ENCODE results near the gene CADM1.

Gene CADM1

DNA sequence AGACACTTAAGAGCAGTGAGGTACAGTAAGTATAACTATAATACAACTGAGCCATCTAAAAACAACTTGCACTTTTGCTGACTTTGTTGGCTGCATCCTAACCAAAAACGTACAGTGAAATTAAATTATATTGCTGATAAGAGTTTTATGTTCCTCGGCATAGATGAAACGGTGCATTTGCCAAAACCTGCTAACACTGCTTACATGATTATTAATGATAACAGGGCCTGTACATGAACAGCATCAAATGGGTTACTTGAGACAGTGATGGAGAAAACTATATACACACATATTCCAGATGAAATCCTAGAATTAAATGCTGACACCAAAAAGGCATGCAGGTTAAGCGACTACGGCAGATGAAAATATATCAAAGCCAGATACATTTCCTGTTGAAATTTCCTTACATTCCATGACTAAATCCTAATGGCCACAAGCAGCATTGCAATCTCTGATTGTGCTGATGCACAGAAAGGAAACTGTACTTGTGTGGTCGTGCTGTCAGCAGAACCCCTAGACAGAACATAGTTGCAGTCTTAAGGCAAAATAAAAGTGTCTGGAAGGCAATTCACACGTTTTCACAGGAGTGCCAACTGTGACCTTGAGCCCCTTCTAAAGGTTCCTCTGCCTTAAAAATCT, 143.9 kb downstream of the CADM1 start:
- Histone ChIP-seq H3K9me3 (ENCODE audit: control insufficient read depth in 2 of 2, low read length in 2 of 2) (no peaks in the 10 kb centered on the region), H3K27me3 (ENCODE audit: control insufficient read depth in 1 of 2, insufficient read depth in 2 of 2, low read length in 2 of 2) (no peaks in the 10 kb centered on the region), H3K27ac (ENCODE audit: low read length) (no peak overlapping the region), H3K4me1 (ENCODE audit: control insufficient read depth, insufficient read depth, low read length) (peaks cover 3% of the 10 kb centered on the region), H3K36me3 (ENCODE audit: control insufficient read depth in 2 of 2, insufficient read depth in 2 of 2, low read length in 2 of 2) (no peaks in the 10 kb centered on the region), H3K4me3 (ENCODE audit: low read length in 2 of 2) (no peak overlapping the region), H3K9ac (ENCODE audit: low read length in 2 of 2) (no peak overlapping the region)

DNA sequence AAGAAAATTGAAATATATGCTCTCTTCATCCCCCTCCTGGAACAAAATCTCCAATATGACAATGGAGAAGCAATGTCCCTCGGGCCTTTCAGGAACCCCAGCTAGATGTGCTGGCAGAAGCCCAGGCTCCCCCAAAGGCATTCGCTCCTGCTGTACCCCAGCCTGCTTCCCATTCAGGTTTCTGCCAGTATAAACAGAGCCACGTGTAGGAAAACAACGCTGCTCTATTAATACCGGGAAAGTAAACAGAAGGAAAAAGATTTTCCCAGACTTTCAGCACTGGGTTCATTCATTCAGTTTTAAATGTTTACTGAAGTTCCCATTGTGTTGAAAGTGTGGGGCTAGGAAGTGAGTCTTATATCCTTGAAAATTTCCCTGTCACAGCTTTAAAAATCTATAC, 147.1 kb downstream of the CADM1 start:
- H3K36me3 ChIP-seq (ENCODE audit: control insufficient read depth in 2 of 2, insufficient read depth in 2 of 2, low read length in 2 of 2): no peaks in the 10 kb centered on the region
- H3K27me3 ChIP-seq (ENCODE audit: control insufficient read depth in 1 of 2, insufficient read depth in 2 of 2, low read length in 2 of 2): no peaks in the 10 kb centered on the region
- H3K4me3 ChIP-seq (ENCODE audit: low read length in 2 of 2): no peak overlapping the region
- peaks cover 3% of the 10 kb centered on the region for H3K4me1 ChIP-seq (ENCODE audit: control insufficient read depth, insufficient read depth, low read length)
- H3K27ac ChIP-seq (ENCODE audit: low read length): no peak overlapping the region
- no peak overlapping the region for H3K9ac ChIP-seq (ENCODE audit: low read length in 2 of 2)
- no peaks in the 10 kb centered on the region for H3K9me3 ChIP-seq (ENCODE audit: control insufficient read depth in 2 of 2, low read length in 2 of 2)

DNA sequence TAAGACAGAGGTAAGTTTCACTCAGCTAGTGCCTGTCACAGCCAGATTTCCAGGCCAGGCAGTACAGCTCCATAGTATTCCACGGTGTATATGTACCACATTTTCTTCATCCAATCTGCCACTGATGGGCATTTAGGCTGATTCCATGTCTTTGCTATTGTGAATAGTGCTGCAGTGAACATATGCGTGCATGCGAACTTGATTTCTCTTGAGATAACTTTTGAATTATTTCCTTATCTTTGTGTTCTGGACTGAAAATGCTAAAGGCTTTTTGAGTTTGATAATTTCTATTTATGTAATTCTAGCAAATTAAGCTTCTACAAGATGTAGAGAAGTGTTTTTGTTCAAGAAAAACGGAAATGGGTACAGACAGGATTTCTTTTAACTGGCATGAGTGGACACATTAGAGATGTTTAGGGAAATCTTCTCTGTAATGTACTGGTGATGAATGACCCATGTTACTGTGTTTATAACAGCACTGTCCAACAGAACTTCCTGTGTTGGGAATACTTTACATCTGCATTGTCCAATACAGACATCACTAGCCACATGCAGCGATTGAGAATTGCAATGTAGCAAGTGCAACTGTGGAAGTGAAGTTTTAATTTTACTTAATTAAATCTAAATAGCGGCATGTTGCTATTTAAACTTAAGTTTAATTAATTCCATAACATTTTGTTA, 151.3 kb downstream of the CADM1 start:
- Histone ChIP-seq H3K9ac (ENCODE audit: low read length in 2 of 2) (no peak overlapping the region), H3K27ac (ENCODE audit: low read length) (no peak overlapping the region)

DNA sequence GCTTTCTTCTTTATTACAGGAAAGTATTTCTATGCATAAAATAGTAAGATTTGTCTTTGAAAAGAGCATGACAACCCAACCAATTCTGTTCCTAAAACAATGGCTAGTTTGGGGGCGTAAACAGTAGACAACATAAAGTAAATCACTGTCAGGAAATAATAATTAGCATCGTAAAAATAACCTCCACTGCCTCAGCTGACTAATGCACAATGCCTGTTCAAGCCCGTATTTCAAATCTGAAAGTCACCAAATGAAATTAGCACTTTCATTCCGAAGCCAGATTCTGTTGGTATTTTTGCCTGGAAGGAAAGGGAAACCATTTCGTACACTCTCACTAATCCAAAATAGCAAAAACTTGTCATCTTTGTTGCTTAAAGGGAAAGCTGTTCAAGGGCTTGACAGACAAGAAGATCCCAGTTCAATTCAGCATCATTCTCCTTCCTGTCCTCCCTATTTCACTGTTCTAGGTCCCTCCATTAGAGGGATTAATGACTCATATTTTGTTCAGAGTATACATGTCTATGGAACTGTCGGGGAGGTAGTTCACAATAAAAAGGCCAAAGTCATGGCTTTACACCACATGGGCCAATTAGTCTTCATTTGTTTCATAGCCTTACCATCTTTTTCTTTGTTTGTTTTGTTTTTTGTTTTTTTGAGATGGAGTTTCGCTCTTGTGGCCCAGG, 154.7 kb downstream of the CADM1 start:
- H3K9me3 ChIP-seq (ENCODE audit: control insufficient read depth in 2 of 2, low read length in 2 of 2): no peaks in the 10 kb centered on the region
- no peaks in the 10 kb centered on the region for H3K4me1 ChIP-seq (ENCODE audit: control insufficient read depth, insufficient read depth, low read length)
- no peaks in the 10 kb centered on the region for H3K27me3 ChIP-seq (ENCODE audit: control insufficient read depth in 1 of 2, insufficient read depth in 2 of 2, low read length in 2 of 2)
- H3K36me3 ChIP-seq (ENCODE audit: control insufficient read depth in 2 of 2, insufficient read depth in 2 of 2, low read length in 2 of 2): no peaks in the 10 kb centered on the region
- H3K4me3 ChIP-seq (ENCODE audit: low read length in 2 of 2): no peak overlapping the region
- no peak overlapping the region for H3K9ac ChIP-seq (ENCODE audit: low read length in 2 of 2)
- H3K27ac ChIP-seq (ENCODE audit: low read length): no peak overlapping the region

More for the DNA sequence above, 151.3 kb downstream of the CADM1 start:
- Histone ChIP-seq H3K4me3 (ENCODE audit: low read length in 2 of 2) (no peak overlapping the region), H3K36me3 (ENCODE audit: control insufficient read depth in 2 of 2, insufficient read depth in 2 of 2, low read length in 2 of 2) (no peaks in the 10 kb centered on the region), H3K4me1 (ENCODE audit: control insufficient read depth, insufficient read depth, low read length) (peaks cover 3% of the 10 kb centered on the region), H3K9me3 (ENCODE audit: control insufficient read depth in 2 of 2, low read length in 2 of 2) (no peaks in the 10 kb centered on the region), H3K27me3 (ENCODE audit: control insufficient read depth in 1 of 2, insufficient read depth in 2 of 2, low read length in 2 of 2) (no peaks in the 10 kb centered on the region)

GRCh38 chr11:115348416-115348815, 155.8 kb downstream of the CADM1 start:
- Histone ChIP-seq H3K4me3 (ENCODE audit: low read length in 2 of 2) (no peak overlapping the region), H3K27me3 (ENCODE audit: control insufficient read depth in 1 of 2, insufficient read depth in 2 of 2, low read length in 2 of 2) (no peaks in the 10 kb centered on the region), H3K36me3 (ENCODE audit: control insufficient read depth in 2 of 2, insufficient read depth in 2 of 2, low read length in 2 of 2) (no peaks in the 10 kb centered on the region)

DNA sequence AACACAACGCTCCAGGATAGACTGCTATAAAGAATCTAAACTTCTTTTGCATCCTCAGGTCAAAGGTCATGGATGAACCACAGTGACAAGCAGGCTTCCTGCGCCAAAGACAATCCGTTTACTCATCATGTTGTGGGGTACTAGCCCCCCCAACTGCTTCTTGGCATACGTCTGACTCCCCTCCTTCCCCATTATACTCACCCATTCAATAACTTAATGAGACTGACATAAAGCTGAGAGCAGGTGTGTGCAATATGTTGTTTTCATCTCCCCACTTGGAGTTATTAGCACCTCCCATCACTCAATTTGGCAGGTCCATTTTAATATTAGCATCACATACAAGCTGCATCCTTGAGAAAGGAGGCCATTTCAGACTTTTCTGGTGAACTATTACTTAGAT, 157.1 kb downstream of the CADM1 start:
- no peaks in the 10 kb centered on the region for H3K9me3 ChIP-seq (ENCODE audit: control insufficient read depth in 2 of 2, low read length in 2 of 2)
- no peak overlapping the region for H3K9ac ChIP-seq (ENCODE audit: low read length in 2 of 2)
- H3K4me3 ChIP-seq (ENCODE audit: low read length in 2 of 2): no peak overlapping the region
- H3K27ac ChIP-seq (ENCODE audit: low read length): no peak overlapping the region
- H3K4me1 ChIP-seq (ENCODE audit: control insufficient read depth, insufficient read depth, low read length): no peaks in the 10 kb centered on the region
- no peaks in the 10 kb centered on the region for H3K36me3 ChIP-seq (ENCODE audit: control insufficient read depth in 2 of 2, insufficient read depth in 2 of 2, low read length in 2 of 2)
- H3K27me3 ChIP-seq (ENCODE audit: control insufficient read depth in 1 of 2, insufficient read depth in 2 of 2, low read length in 2 of 2): no peaks in the 10 kb centered on the region

More at GRCh38 chr11:115348416-115348815, 155.8 kb downstream of the CADM1 start:
- H3K9me3 ChIP-seq (ENCODE audit: control insufficient read depth in 2 of 2, low read length in 2 of 2): no peaks in the 10 kb centered on the region
- H3K27ac ChIP-seq (ENCODE audit: low read length): no peak overlapping the region
- H3K9ac ChIP-seq (ENCODE audit: low read length in 2 of 2): no peak overlapping the region
- no peaks in the 10 kb centered on the region for H3K4me1 ChIP-seq (ENCODE audit: control insufficient read depth, insufficient read depth, low read length)

GRCh38 chr11:115345840-115346239, 158.4 kb downstream of the CADM1 start:
- no peaks in the 10 kb centered on the region for H3K36me3 ChIP-seq (ENCODE audit: control insufficient read depth in 2 of 2, insufficient read depth in 2 of 2, low read length in 2 of 2)
- H3K9ac ChIP-seq (ENCODE audit: low read length in 2 of 2): no peak overlapping the region
- H3K27ac ChIP-seq (ENCODE audit: low read length): no peak overlapping the region
- H3K9me3 ChIP-seq (ENCODE audit: control insufficient read depth in 2 of 2, low read length in 2 of 2): no peaks in the 10 kb centered on the region
- no peaks in the 10 kb centered on the region for H3K4me1 ChIP-seq (ENCODE audit: control insufficient read depth, insufficient read depth, low read length)
- H3K4me3 ChIP-seq (ENCODE audit: low read length in 2 of 2): no peak overlapping the region
- H3K27me3 ChIP-seq (ENCODE audit: control insufficient read depth in 1 of 2, insufficient read depth in 2 of 2, low read length in 2 of 2): no peaks in the 10 kb centered on the region

DNA sequence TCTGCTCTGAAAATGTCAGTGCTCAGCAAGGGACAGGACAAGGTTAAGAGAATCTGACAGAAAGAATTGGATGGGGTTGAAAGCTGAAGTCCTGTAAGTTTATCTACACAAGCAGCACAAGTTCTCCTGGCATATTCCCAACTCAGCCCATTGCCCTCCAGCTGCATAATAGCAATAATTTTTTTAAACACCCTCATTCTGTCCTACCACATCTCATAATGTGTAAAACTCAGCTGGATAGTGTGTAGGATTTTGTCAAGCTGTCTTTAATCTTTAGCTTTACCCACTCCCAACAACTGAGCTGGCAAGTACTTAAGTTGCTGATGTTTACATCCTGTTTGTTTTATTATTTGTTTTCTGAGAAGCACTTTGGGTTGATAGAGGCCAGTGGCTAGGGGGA, 158.9 kb downstream of the CADM1 start:
- Histone ChIP-seq H3K4me3 (ENCODE audit: low read length in 2 of 2) (no peak overlapping the region), H3K27ac (ENCODE audit: low read length) (no peak overlapping the region), H3K9me3 (ENCODE audit: control insufficient read depth in 2 of 2, low read length in 2 of 2) (no peaks in the 10 kb centered on the region), H3K36me3 (ENCODE audit: control insufficient read depth in 2 of 2, insufficient read depth in 2 of 2, low read length in 2 of 2) (no peaks in the 10 kb centered on the region), H3K27me3 (ENCODE audit: control insufficient read depth in 1 of 2, insufficient read depth in 2 of 2, low read length in 2 of 2) (no peaks in the 10 kb centered on the region), H3K4me1 (ENCODE audit: control insufficient read depth, insufficient read depth, low read length) (no peaks in the 10 kb centered on the region), H3K9ac (ENCODE audit: low read length in 2 of 2) (no peak overlapping the region)

DNA sequence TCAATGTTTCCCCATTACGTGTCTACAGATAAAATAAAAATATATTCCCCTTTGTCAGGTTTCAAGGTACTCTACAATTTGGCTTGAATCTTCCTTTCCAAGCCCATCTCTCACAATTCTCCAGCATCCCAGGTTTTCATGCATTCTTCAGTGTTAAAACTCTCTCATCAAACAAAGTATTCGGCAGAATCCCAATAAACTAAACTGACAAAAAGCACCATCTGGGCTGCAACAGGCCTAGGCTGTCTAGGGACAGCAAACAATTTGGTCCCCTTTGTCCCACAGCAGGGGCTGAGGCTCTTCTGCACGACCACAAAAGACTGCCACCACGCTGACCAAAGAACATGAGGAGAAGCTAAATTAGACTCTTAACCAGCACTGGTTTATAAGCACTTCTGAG, 159.4 kb downstream of the CADM1 start:
- Histone ChIP-seq H3K27me3 (ENCODE audit: control insufficient read depth in 1 of 2, insufficient read depth in 2 of 2, low read length in 2 of 2) (no peaks in the 10 kb centered on the region), H3K9me3 (ENCODE audit: control insufficient read depth in 2 of 2, low read length in 2 of 2) (no peaks in the 10 kb centered on the region), H3K4me1 (ENCODE audit: control insufficient read depth, insufficient read depth, low read length) (no peaks in the 10 kb centered on the region), H3K36me3 (ENCODE audit: control insufficient read depth in 2 of 2, insufficient read depth in 2 of 2, low read length in 2 of 2) (no peaks in the 10 kb centered on the region), H3K27ac (ENCODE audit: low read length) (no peak overlapping the region), H3K4me3 (ENCODE audit: low read length in 2 of 2) (no peak overlapping the region), H3K9ac (ENCODE audit: low read length in 2 of 2) (no peak overlapping the region)

DNA sequence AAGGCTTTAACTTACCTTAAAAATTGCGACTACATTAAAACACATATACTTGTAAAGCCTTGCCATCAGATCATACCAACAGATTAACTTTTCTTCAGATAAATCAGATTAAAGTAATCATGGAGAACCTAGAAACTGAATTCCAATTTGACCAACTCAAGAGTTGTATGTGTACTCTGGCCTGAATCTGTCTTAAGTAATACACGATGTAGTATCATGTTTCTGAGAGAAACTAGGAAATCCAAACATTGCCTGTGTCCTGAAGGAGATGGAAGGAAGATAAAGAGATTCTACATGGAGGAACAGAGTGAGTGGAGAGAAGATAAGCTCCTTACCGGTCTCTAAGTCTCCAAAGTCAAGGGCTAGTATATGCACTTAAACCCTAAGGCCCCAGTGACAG, 162.1 kb downstream of the CADM1 start:
- Histone ChIP-seq H3K36me3 (ENCODE audit: control insufficient read depth in 2 of 2, insufficient read depth in 2 of 2, low read length in 2 of 2) (no peaks in the 10 kb centered on the region), H3K4me3 (ENCODE audit: low read length in 2 of 2) (no peak overlapping the region), H3K9me3 (ENCODE audit: control insufficient read depth in 2 of 2, low read length in 2 of 2) (no peaks in the 10 kb centered on the region), H3K9ac (ENCODE audit: low read length in 2 of 2) (no peak overlapping the region), H3K27ac (ENCODE audit: low read length) (no peak overlapping the region), H3K4me1 (ENCODE audit: control insufficient read depth, insufficient read depth, low read length) (no peaks in the 10 kb centered on the region), H3K27me3 (ENCODE audit: control insufficient read depth in 1 of 2, insufficient read depth in 2 of 2, low read length in 2 of 2) (no peaks in the 10 kb centered on the region)

DNA sequence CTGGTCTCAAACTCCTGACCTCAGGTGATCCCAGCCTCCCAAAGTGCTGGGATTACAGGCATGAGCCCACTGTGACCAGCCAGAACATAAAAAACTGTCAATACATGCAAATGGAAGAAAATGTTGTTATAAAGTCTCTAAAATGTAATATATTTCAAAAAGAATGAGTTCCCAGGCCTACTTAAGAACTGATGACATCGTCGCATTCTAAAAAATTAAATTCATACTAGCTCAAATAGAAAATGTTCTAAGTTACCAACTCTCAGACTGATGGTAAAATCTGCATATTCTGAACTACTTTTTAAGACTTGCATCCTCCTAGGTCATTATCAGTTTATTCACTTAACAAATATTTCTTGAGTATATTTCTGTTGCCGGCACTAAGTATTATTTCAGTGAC, 163.3 kb downstream of the CADM1 start:
- H3K27me3 ChIP-seq (ENCODE audit: control insufficient read depth in 1 of 2, insufficient read depth in 2 of 2, low read length in 2 of 2): no peaks in the 10 kb centered on the region
- no peaks in the 10 kb centered on the region for H3K4me1 ChIP-seq (ENCODE audit: control insufficient read depth, insufficient read depth, low read length)
- no peak overlapping the region for H3K27ac ChIP-seq (ENCODE audit: low read length)
- H3K4me3 ChIP-seq (ENCODE audit: low read length in 2 of 2): no peak overlapping the region
- no peak overlapping the region for H3K9ac ChIP-seq (ENCODE audit: low read length in 2 of 2)
- no peaks in the 10 kb centered on the region for H3K9me3 ChIP-seq (ENCODE audit: control insufficient read depth in 2 of 2, low read length in 2 of 2)
- no peaks in the 10 kb centered on the region for H3K36me3 ChIP-seq (ENCODE audit: control insufficient read depth in 2 of 2, insufficient read depth in 2 of 2, low read length in 2 of 2)
